ENCODE data around the gene EFNA5.

EFNA5 gene

GRCh38 chr5:107621089-107621488 lies 49.6 kb downstream of the EFNA5 start:
- no peak for TF ChIP-seq CTCF (IDR thresholded peaks at IDR 0.05; ENCODE audit: extremely low read depth, insufficient read depth, missing control alignments)
- in situ Hi-C loops (cut with MboI; ENCODE audit: low pct_unique_long_range_greater_than_20kb, low sequenced_read_pairs, unreplicated experiment), result no loop called here

GRCh38 chr5:107619781-107620180 lies 51.0 kb downstream of the EFNA5 start:
- in situ Hi-C loops (cut with MboI; ENCODE audit: low pct_unique_long_range_greater_than_20kb, low sequenced_read_pairs, unreplicated experiment), result no loop called here
- DNase-seq (ENCODE audit: low spot score), result no peak

More at GRCh38 chr5:107621089-107621488, 49.6 kb downstream of the EFNA5 start:
- no peak for DNase-seq (ENCODE audit: low spot score)

GRCh38 chr5:107618242-107618641 lies 52.5 kb downstream of the EFNA5 start:
- in situ Hi-C loops (cut with MboI; ENCODE audit: low pct_unique_long_range_greater_than_20kb, low sequenced_read_pairs, unreplicated experiment), result no loop called here
- no peak for TF ChIP-seq CTCF (IDR thresholded peaks at IDR 0.05; ENCODE audit: extremely low read depth, insufficient read depth, missing control alignments)
- no peak for DNase-seq (ENCODE audit: low spot score)

More at GRCh38 chr5:107619781-107620180, 51.0 kb downstream of the EFNA5 start:
- TF ChIP-seq CTCF (IDR thresholded peaks at IDR 0.05; ENCODE audit: extremely low read depth, insufficient read depth, missing control alignments), result no peak

GRCh38 chr5:107617052-107617451 lies 53.7 kb downstream of the EFNA5 start:
- no peak for TF ChIP-seq CTCF (IDR thresholded peaks at IDR 0.05; ENCODE audit: extremely low read depth, insufficient read depth, missing control alignments)
- in situ Hi-C loops (cut with MboI; ENCODE audit: low pct_unique_long_range_greater_than_20kb, low sequenced_read_pairs, unreplicated experiment), result no loop called here
- DNase-seq (ENCODE audit: low spot score), result no peak

GRCh38 chr5:107616213-107616612 lies 54.5 kb downstream of the EFNA5 start:
- TF ChIP-seq CTCF (IDR thresholded peaks at IDR 0.05; ENCODE audit: extremely low read depth, insufficient read depth, missing control alignments), result no peak
- DNase-seq (ENCODE audit: low spot score), result no peak
- in situ Hi-C loops (cut with MboI; ENCODE audit: low pct_unique_long_range_greater_than_20kb, low sequenced_read_pairs, unreplicated experiment), result no loop called here

- in situ Hi-C loops (cut with MboI; ENCODE audit: low pct_unique_long_range_greater_than_20kb, low sequenced_read_pairs, unreplicated experiment), result no loop called here
- TF ChIP-seq CTCF (IDR thresholded peaks at IDR 0.05; ENCODE audit: extremely low read depth, insufficient read depth, missing control alignments), result no peak
Observed at GRCh38 chr5:107615299-107615817, 55.4 kb downstream of the EFNA5 start.

GRCh38 chr5:107612541-107612940 lies 58.2 kb downstream of the EFNA5 start:
- in situ Hi-C loops (cut with MboI; ENCODE audit: low pct_unique_long_range_greater_than_20kb, low sequenced_read_pairs, unreplicated experiment), result no loop called here

More at GRCh38 chr5:107615299-107615817, 55.4 kb downstream of the EFNA5 start:
- DNase-seq (ENCODE audit: low spot score), result no peak

More at GRCh38 chr5:107612541-107612940, 58.2 kb downstream of the EFNA5 start:
- no peak for DNase-seq (ENCODE audit: low spot score)
- TF ChIP-seq CTCF (IDR thresholded peaks at IDR 0.05; ENCODE audit: extremely low read depth, insufficient read depth, missing control alignments), result no peak
